Measurements from ENCODE around the gene XYLT2.

The XYLT2 gene

DNA sequence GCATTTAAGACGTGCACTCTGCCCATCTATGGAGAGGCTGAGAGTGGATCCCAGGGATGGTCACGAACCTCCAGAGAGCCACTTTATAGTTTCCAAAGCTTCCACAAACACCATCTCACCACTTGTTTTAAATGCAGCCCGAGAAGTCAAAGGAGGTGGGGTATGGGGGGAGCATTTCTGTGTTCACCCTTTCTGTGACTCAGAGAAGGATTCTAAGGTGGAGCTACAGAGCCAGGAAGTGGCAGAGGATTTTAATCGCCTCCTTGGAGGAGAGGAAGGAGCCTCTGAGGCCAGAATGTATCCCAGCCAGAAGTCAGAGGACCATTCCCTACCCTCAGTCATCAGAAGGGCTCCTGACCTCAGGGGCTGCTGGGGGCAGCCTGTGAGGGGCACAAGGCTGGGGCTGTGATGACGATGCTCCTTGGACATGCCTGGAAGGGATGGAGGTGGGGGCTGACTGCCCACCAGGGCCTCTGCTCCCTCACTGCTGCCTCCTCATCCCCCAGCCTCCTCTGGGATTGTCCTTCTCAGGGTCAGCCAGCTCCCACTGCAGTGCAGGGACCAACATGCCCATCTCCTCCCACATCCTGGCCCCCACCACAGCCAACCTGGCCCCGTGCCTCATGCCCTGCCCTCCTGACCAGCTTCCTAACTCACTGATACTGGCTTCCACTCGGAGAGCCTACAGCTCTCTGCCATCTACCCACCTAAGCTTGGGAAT lies 2.8 kb downstream of the XYLT2 start:
- no peak for DNase-seq (ENCODE audit: low read depth)

DNA sequence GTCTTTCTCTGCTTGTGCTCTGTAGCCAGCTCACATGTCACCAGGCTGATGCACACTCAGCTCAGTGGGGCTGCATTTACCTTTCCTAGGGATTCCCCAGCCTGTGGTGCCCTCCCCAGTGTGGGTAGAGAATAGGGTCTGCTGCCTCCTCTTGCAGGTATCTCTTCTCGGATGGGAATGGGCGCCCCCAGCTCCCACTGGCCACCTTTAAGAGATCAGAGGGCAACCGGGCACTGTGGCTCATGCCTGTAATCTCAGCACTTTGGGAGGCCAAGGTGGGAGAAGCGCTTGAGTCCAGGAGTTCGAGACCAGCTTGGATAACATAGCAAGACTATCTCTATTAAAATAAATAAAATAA lies 3.3 kb downstream of the XYLT2 start:
- DNase-seq (ENCODE audit: low read depth) = no peak

DNA sequence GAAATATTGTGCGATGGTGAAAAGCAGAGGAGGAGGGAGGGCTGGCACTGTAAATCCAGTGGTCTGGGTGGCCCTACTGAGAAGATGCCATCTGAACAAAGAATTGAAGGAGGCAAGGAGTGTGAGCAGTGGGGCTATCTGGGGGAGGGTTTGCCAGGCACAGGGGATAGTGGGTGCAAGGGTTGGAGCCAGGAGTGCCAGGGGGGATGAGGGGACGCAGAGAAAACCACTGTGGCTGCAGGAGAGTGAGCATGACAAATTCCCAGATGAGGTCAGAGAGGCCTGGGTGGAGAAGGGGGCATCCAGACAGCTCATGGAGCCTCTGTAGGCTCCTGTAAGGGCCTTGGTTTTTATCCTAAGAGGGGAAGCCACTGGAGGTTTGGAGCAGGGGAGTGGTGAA lies 4.8 kb downstream of the XYLT2 start:
- no peak for DNase-seq (ENCODE audit: low read depth)

DNA sequence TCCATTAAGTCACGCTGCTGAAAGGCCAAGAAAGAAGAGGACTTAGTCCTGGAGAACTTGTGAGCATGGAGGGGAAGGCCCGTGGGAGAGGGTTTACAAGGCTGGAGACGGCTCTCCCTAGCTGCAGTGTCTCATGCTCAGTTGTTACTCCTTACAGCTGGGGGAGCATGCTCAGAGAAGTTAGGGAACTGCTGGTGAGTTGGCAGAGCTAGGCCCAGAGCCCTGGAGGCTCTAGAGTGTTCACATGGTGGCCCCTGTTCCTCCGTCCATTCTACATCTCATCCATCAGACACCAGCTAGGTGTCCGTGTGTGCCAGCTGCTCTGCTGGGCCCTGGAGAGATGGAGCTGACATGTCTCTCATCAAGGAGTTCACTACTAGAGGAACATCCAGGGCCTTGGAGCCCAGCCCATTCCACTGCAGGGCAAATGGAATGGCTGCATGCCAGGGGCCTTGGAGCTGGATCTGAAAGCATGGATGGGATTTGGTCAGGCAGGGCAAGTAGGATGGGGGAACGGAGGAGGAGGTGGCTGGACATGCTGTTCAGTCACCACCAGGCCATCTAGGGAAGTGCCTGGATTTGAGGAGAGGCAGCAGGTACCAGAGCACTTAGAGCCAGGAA lies 6.3 kb downstream of the XYLT2 start:
- DNase-seq (ENCODE audit: low read depth) = no peak

DNA sequence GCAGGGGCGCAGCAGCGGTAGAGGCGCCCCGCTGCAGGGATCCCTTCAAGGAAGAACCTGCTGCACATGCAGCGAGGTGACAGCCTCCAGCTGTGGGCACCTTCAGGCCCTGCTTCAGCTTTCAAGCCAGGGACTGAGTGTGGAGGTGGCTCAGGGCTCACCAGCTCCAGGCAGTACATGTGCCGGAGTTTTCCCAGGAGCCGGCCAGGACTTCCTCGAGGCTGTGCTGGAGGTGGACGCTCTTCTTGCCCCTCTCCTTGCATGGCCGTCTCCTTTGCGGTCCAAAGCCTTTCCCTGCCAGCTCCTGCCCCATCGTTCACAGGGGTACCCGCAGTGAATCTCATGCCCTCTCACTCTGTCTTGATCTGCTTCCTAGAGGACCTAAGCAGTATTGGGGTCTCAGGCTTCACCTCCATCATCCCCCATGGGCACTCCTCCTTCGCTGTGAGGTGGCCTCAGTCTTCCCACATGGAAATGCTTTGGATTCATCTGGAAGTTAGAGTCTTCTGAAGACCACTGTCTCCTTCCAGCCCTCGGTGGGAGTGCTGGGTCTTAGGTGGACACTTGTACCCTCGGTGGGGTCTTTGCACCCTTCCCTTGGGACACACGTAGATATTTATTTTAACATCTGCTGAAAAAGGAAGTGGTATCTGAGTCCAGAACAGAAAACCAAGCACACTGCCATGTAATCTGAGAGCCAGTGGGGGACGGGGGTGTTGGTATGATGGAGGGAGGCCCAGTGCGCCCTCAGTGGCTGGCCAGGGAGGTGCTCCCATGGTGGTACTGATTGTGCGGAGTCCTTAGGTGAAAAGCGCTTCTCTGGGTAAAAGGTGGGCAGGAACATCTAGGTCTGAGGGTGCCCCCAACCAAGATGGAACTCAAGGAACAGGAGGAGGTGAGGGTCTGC lies 7.0 kb downstream of the XYLT2 start:
- no peak for DNase-seq (ENCODE audit: low read depth)

DNA sequence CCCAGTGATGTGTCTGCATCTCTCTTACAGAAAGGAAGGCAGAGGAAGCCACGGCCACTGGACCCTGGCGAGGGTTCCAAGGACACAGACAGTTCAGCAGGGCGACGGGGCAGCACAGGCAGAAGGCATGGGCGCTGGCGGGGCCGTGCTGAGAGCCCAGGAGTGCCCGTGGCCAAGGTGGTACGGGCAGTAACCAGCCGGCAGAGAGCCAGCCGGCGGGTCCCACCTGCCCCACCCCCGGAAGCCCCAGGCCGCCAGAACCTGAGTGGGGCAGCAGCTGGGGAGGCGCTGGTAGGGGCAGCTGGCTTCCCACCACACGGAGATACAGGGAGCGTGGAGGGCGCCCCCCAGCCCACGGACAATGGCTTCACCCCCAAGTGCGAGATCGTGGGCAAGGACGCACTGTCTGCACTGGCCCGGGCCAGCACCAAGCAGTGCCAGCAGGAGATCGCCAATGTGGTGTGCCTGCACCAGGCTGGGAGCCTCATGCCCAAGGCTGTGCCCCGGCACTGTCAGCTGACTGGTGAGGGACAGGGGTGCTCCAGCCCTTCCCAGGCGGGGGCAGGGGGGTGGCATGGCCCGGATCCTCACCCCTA lies 7.8 kb downstream of the XYLT2 start:
- DNase-seq (ENCODE audit: low read depth) = no peak

DNA sequence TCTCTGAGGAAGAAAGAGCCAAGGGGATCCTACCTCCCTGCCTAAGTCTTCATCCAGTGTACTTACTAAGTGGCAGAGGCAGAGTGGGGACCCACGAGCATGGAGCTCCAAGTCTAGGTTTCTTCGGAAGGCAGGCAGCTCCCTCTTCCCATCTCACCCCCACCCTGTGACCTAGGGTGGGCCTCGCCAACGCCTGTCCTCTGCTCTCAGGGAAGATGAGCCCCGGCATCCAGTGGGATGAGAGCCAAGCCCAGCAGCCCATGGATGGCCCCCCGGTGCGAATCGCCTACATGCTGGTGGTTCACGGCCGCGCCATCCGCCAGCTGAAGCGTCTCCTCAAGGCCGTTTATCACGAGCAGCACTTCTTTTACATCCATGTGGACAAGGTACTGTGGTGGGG lies 8.3 kb downstream of the XYLT2 start:
- no peak for DNase-seq (ENCODE audit: low read depth)

DNA sequence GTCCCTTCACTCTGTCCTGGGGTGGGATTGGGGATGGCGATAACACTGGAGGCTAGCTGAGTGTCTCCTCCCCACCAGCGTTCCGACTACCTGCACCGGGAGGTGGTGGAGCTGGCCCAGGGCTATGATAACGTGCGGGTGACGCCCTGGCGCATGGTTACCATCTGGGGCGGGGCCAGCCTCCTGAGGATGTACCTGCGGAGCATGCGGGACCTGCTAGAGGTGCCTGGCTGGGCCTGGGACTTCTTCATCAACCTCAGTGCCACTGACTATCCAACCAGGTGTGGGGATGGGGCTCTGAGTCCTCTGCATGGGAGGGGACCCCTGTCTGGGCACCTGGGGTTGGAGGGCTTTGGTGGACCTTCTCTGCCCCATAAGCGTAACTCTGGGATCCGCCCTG lies 8.8 kb downstream of the XYLT2 start:
- no peak for DNase-seq (ENCODE audit: low read depth)

DNA sequence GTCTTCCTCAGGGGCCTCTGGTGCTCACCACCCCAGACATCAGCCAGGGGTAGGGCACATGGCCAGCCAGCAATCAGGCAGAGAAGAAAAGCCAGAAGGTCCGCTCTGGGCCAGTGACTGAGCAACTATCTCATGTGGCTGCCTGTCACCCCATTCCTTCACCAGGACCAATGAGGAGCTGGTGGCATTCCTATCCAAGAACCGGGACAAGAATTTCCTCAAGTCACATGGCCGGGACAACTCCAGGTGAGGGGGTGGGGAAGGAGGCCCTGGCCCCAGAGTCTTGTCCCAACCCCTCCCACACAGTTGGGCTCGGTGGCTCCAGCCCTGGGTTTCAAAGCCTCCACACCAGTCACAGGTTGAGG lies 9.4 kb downstream of the XYLT2 start:
- DNase-seq (ENCODE audit: low read depth) = no peak

DNA sequence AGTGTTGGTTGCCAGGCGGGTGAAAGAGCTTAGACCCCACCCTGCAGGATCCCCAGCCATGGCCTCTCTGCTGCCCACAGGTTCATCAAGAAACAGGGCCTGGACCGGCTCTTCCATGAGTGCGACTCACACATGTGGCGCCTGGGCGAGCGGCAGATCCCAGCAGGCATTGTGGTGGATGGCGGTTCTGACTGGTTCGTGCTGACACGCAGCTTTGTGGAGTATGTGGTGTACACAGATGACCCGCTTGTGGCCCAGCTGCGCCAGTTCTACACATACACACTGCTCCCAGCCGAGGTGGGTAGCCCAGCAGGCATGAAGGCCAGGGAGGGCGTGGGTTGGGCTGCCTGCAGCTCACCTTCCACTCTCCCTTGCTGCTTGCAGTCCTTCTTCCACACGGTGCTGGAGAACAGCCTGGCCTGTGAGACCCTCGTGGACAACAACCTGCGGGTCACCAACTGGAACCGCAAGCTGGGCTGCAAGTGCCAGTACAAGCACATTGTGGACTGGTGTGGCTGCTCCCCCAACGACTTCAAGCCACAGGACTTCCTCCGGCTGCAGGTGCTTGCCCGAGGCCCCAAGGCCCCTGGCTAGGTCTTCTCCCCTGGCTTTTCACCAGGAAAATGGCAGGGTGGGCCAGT lies 9.9 kb downstream of the XYLT2 start:
- no peak for DNase-seq (ENCODE audit: low read depth)

DNA sequence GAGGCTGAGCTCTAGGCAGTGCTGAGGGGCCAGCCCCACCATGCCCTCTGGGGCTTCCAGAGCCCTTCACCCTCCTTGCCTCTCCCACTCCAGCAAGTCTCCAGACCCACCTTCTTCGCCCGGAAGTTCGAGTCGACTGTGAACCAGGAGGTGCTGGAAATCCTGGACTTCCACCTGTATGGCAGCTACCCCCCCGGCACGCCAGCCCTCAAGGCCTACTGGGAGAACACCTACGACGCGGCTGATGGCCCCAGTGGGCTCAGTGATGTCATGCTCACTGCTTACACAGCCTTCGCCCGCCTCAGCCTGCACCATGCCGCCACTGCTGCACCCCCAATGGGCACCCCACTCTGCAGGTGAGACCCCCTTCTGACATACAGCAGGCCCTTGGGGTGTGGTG lies 10.5 kb downstream of the XYLT2 start:
- DNase-seq (ENCODE audit: low read depth) = no peak

DNA sequence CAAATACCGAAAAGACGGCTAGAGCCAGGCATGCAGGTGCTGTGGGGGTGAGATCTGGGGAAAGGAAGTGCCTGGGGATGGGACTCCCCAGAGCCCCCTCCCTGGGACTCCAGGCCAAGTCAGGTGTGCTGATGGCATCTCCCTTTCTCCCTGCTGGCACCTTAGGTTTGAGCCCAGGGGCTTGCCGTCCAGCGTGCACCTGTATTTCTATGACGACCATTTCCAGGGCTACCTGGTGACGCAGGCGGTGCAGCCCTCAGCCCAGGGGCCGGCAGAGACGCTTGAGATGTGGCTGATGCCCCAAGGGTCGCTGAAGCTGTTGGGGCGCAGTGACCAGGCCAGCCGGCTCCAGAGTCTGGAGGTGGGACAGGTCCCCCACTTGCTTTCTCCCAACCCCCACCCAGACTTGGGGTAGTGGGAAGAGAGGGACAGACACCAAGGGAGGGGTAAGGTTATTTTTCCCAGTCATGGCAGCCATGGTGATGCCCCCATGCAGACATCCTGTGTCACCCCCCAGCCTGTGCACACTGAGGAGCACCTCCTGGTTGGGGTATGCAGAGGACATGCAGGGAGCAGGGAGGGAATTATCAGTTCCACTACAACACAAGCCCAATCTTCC lies 11.1 kb downstream of the XYLT2 start:
- DNase-seq (ENCODE audit: low read depth) = no peak

DNA sequence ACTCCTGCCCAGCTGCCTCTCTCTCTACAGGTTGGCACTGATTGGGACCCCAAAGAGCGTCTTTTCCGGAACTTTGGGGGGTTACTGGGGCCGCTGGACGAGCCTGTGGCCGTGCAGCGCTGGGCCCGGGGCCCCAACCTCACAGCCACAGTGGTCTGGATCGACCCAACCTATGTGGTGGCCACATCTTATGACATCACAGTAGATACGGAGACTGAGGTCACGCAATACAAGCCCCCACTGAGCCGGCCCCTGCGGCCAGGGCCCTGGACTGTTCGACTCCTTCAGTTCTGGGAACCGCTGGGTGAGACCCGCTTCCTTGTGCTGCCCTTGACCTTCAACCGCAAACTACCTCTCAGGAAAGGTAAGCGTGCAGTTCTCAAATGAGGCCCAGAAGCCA lies 12.3 kb downstream of the XYLT2 start:
- DNase-seq (ENCODE audit: low read depth) = no peak

DNA sequence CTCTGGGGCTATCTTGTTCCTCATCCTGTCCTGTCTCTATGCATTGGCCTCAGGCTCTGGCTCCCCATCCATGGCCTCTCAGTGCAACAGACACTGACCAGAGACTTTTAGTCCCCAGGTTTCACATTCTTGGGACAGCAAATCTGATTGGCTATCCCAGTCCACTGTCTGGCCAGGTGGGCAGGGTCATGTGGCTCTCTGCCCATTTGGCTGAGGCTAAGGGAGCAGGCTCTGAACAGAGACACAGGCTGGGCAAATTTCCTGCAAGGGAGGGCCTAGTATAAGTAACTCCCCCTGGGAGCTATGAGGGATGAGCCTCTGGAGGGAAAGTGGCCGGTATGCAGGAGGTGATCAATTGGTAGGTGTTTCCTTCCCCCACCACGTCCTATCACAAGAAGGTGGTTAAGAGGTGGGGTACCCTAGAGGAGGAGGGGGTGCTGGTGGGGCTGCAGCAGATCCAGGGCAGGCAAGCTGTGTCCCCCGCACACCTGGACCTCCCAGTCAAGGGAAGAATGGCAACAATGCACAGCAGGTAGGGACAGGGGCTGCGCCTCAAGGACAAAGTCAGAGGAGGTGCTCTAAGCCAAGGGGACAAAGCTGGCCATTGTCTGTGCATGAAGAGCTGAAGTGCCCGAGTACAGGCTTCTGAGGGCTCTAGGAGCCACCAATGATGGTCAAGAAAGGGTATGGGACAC lies 13.2 kb downstream of the XYLT2 start:
- DNase-seq (ENCODE audit: low read depth) = no peak

DNA sequence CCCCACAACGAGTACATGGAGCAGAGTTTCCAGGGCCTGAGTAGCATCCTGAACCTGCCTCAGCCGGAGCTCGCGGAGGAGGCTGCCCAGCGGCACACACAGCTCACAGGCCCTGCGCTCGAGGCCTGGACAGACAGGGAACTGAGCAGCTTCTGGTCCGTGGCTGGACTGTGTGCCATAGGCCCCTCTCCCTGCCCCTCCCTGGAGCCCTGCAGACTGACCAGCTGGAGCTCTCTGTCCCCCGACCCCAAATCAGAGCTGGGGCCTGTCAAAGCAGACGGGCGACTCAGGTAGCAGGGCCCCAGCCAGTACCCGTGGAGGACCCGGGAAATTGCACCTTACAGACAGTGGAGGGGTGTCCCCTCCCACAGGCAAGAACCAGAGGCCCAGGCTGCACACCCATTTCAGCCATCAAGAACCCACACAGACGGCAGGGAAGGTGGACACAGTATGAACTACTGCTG lies 14.1 kb downstream of the XYLT2 start:
- DNase-seq (ENCODE audit: low read depth) = no peak

DNA sequence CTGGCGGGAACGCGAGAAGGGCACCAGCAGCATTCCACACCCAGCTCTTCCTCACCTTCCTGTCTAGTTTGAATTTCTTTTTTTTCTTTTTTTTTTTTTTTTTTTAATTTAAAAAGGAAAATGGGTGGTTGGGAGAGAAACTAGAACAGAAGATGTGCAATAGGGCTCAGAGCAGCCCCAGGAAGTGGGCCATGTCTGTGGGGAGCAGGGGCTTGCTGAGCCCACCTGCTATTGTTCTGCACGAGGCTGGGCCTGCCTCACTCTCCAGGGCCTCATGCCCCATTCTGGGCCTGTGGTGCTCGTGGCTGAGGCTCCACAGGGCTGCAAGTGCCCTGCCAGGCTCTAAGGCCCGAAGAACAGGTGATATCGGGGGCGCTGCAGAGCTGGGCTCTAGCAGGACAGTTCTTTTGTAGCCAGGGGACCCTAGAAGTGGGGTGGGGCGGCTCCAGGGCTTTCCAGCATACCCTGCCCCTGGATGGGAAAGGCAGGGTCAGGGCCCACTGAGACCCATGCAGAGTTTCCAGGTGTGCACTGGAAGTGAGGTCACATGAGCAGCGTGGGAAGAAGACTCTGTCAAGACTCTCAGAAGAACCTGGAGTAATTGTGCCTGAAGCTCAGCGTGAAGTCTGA lies 14.7 kb downstream of the XYLT2 start:
- no peak for DNase-seq (ENCODE audit: low read depth)

DNA sequence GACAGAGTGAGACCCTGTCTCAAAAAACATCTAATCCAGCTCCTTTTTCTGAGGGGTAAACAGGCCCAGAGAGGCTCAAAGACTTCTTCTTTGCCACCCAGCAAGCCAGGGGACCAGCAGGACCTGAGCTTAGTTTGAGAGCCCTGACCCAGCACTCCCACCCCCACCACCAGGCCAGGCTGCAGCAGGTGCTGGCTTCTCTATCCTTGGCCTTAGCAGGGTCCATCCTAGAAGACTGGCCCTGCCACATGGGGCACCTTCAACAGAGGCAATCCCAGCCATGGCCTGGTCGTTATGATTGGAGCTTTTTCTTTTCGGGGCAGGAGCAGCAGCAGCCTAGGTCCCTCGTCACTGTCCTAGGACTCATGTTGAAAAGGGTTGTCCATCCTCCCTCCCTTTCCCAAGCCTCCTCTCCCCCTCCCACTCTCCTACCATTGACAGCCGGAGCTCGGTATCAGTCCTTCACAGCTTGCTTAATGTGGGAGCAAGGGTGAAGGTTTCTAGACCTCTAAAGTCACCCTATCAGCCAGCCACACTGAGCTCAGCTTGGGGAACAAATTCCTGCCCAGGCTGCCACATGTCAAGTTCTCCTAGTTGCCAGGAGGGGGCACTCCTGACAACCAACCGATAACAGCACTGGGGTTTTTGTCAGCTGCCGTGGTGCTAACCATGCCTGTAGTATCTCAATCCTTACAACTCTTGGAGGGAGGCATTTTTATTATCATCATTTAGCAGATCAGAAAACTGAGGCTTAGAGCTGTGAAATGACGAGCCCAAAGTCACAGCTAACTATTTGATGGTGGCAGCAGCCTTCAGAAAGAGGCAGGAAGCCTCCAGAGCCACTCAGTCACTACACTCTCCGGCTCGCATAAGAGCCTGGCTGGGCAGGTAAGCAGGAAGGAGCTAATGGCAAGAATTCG lies 15.9 kb downstream of the XYLT2 start:
- DNase-seq (ENCODE audit: low read depth) = peak; percentile 41

DNA sequence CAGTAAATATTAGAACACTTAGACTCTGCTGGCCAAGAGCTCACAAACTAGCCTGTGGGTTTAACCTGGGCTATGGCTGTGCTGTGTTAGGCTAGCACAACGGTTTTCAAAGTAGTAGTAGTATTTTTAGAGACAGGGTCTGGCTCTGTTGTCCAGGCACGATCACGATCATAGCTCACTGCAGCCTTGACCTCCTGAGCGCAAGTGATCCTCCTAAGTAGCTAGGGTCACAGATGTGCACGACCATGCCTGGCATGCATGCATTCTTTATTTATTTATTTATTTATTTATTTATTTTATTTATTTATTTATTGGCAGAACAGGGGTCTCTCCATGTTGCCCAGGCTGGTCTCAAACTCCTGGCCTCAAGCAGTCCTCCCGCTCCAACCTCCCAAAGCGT lies 16.7 kb downstream of the XYLT2 start:
- no peak for DNase-seq (ENCODE audit: low read depth)

DNA sequence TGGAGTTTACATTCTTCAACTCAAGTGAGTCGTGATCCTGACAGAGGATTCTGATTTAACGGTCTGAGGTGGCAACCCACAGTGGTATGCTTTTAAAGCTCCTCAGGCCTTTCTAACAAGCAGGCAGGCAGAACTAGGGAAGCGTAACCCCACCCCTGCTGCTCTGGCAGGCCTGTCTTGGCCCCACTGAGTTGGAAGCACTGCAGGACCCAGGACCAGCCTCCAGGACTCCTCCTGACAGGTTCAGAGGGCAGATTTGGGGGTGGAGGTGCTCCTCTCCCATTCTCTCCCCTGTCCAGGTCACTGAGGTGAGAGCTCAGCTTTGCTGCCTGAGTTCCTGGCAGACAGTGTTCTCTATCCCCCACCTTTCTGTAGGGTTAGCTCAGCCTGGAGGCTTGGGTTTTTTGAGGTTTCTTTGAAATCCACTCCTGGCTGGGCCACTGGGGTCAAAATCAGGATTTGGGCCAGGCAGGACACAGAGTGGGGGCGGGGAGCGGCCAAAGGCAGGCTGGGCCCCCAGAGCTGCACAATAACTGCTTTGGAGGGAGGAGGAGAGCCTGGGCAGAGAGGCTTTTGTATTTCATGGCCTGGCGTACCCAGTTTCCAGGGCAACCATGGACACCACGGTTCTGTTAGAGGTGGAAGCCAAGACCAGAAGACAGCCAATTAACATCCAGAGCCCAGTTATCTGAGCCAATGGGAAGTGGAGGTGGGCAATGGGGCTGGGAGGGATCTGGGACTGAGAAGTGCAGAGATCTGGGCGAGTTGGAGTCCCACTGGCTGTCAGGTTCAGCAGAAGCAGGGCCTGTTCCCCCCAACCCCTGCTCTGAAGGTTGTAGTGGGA lies 17.5 kb downstream of the XYLT2 start:
- no peak for DNase-seq (ENCODE audit: low read depth)
